Measurements from ENCODE around the gene MT1M.
"Not testable (repeated sequence)": the region's sequence is repeated elsewhere in the genome, so short reads cannot be mapped to it uniquely, and the experiment has no call there.

The MT1M gene

DNA sequence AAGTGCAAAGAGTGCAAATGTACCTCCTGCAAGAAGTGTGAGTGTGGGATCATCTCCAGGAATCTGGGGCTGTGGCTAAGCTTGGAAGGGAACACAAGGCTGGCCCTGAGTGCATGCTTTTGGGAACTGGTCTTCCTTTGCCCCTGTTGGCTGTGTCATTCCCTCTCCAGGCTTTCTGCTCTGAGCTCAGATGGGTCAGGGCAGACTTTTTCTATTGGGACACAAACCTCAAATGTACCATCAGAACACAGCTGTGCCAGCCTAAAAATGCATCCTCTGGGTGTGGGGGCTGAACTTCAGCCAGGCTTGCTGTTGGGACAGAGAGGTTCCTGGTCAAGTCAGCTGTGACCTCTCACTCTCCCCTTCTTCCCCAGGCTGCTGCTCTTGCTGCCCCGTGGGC lies 20.1 kb downstream of the MT1M start:
- DNase-seq, result no peak

DNA sequence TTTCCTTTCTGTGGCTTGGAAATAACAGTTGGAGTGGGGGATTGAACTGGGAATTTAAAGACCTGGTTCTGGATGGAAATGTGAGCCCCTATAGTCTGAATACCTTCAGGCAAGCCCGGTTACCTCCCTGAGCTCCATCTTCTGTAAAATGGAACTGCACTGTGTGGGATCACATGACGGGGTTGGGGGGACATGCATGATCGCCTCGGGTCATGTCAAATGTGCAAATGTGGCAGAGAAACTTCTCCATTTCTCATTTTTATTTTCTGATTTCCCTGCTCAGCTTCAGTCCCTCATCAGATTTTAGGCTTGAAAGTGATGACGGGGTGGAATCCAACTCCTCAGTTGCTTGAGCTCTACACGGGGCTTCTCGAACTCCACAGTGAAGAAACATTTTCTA lies 20.8 kb downstream of the MT1M start:
- no peak for DNase-seq

DNA sequence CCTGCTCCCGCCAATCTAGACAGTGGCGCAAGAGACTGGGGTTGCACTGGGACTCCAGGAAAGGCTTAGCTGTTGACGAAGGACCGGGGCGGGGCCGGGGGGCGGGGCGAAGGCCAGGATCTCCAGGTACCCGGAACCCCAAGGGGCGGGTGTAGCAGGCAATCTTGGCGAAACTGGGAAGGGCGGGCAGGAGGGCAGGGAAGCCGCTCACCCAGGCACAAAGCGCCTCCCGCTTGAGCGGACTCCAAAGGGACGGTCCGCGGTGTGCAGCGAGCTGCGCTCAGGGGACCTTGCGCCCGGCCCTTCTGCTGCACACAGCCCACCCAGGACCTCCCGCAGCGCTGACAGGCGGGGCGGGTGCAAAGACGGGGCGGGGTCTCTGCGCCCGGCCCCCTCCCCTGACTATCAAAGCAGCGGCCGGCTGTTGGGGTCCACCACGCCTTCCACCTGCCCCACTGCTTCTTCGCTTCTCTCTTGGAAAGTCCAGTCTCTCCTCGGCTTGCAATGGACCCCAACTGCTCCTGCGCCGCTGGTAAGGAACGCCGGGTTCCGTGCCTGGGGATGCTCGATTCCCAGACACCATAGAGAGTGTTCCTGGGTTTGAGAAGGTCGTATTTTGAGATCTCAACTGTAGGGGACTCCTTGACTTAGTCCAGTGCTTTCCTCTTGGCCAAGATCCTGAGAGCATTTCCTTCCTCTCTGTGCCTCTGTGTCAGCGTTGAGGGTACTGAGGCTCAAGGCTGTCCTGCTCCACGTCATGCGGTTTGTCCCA lies 25.3 kb downstream of the MT1M start, which contains the start of gene MT1F:
Gene MT1F, plus strand, starts transcription at position 405 of the 772 bp plus-strand sequence. Its CDS starts 100 bp downstream, at position 505.
- peak; percentile 55 to 63 for DNase-seq

DNA sequence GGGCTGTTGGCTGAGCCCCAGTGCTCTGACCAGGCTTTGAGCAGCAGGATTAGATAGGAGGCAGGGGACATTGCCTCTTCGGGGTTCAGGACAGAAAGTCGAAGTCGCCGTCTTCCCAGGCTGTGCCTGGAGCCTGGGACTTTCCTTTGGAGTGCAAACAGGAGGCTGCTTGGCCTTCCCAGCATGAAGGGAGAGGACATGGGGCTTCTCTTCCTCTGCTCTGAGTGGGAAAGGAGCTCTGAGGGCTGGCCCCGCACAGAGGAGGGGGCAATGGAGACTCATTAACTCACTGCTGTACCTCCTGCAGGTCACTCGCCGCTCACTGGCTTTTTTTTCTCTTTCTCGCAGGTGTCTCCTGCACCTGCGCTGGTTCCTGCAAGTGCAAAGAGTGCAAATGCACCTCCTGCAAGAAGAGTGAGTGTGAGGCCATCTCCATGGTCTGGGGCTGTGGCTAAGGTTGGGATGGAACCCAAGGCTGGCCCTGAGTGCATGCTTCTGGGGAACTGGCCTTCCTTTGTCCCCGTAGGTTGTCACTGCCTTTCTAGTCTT lies 25.9 kb downstream of the MT1M start:
- no peak for DNase-seq

DNA sequence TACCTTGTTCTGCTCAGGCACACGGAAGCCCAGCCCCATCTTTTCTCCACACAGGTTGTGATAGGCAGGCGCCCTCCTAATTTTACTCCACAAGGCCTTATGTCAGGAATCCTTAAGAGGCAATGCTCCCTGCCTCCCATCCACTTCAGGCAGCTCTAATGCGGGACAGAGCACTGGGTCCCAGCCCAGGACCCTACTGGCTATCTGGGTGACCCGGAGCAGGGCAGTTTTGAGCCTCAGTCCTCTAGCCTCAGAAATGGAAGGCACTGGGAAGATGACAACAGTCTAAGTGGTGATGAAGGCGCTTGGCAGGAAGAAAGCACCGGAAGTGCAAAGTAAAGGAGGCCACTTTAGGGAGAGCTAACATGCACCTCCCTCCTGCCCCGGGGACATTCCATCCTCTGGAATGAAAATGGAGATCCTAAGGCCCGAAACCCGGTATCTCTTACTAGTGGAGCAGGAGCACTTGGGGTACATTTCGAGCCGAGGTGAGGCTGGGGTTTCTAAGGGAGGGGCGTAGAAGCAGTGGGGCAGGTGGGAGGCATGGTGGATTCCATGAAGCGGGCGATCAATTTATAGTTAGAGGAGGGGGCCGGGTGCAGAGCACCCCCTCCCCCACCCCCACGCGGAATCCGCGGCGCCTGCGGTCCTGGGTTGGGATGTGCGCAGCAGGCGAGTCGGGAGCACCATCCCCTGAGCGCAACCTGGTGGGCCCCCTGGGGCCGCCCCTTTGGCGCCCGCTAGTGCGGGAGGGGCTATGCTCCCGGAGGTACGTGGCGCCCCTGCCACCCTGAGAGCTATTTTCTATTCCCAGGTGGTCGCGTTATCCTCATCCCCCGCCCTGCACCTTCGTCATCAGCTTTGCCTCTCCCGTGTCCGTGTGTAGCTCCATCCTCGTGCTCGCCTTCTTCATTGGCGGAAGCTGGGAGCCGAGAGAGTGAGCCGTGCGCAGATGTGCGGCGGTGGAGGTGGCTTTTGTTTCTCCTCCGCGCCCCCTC lies 30.2 kb downstream of the MT1M start:
- DNase-seq, result no peak

DNA sequence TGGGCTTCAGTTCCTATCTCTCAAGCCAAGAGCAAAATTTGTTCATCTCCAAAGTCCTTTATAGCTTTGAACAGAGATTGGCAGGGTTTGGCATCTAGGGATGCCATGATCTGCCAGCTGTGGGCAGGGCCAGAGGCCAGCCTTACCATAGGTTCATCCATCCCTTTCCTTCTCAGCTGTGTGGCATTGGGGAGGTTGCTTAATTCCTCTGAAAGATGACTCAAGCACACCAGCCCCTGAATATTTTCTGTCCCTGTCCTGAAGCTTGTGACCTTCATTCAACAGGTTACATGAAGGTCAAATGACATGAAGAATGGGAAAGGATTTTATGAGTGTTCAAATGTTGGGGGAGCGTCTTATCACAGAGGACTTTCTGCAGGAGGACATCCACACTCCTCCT lies 32.0 kb downstream of the MT1M start:
- DNase-seq, result no peak

DNA sequence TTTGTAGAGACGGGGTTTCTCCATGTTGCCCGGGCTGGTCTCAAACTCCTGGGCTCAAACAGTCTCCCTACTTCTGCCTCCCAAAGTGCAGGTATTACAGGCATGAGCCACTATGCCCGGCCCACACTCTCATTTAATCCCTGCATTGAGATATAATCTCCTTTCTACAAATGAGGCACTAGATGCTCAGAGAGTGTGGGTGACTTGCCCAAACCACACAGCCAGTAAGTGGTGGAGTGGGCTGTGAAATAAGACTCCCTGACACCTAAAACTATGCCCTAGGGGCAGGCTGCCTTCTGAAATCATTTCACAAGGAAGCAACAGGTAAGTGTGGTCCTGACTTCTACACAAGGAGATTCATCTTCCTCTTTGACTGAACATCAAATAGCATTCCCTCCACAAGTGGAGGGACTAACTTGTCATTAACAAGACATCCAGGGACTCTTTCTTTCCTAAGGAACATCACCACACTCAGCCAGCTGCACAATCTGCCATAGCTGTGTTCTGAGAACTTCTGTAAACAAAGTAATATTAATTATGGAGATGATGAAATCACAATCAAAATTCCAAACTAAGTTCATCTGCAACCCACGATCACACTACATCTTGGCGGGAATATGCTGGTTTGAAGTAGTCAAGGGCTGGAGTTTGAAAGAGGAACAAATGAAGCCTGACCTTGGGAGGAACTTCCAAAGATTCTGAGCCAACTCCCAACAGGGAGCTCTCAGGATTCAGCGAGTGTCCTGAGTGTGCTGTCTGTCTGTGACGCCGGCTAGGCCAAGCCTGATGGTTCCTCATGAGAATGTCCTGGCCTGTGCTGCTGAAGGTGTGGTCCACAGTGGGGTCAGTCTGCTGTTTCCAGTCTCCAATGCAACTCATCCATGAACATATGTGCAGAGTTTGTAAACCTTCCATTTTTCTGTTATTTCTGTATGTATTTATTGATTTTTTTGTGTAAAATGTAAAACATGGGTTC lies 33.1 kb downstream of the MT1M start:
- DNase-seq, result not testable (repeated sequence)

DNA sequence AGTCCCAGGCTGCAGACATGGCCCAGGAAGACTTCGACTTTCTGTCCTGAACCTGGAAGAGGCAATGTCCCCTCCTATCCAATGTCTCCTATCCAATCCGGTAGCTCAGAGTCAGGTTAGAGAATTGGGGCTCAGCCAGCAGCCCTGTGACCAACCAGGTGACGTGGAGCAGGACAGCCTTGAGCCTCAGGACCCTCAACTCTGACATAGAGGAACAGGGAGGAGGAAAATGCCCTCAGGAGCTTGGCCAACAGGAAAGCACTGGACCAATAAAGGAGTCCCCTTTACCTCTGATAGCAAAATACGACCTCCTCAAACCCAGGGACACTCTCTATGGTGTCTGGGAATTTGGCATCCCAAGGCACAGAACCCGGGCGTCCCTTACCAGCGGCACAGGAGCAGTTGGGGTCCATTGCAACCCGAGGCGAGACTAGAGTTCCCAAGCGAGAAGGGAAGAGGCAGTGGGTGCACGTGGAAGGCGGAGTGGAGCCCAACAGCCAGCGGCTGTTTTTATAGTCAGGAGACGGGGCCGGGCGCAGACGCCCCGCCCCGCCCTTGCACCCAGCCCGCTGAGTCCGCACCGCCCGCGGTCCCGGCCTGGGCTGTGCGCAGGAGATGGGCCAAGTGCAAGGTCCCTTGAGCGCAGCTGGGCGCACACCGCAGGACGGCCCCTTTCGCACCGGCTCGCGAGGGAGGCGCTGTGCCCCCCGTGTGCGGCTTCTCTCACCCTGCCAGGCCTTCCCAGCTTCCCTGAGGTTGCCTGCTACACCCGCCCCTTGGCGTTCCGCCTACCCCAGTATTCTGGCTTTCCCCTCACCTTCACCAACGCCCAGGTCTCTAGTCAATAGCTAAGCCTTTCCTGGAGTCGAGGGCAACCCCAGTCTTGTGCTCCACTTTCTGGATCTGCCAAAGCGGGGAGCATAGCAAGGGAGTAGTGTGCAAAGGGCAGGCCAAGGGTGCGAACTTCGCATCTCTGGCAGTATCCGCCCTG lies 35.4 kb downstream of the MT1M start, which contains the start of gene MT1G:
Gene MT1G, minus strand, starts transcription at position 485 of the 991 bp plus-strand sequence. Its CDS starts 72 bp downstream, at position 413.
- DNase-seq, result no peak

DNA sequence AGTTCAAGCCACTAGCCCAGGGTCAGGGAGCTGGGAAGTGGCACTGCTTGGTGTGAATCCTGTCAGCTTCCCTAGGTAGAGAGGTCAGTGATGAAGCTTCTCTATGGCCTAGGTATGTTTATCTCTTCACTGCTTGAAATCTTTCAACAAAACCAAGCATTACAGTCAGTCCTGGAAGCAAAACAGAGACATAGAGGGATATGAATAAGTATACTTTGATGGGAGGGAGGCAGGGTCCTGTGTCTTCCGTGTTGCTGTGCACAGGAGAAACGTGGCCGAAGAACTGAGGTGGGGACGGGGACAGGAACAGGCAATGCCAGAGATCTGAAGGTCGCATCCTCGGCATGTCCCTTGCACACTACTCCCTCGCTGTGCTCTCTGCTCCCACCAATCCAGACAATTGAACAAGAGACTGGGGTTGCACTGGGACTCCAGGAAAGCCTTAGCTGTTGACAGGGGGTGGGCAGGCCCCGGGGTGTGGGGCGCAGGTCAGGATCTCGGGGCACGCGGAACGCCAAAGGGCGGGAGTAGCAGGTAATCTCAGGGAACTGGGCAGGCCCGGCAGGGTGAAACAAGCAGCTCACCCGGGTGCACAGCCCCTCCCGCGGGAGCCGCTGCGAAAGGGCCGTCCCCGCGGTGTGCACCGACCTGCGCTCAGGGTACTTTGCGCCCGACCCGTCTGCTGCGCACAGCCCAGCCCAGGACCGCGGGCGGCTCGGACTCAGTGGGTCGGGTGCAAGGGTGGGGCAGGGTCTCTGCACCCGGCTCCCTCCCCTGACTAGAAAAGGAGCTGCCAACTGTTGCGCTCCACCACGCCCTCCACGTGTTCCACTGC lies 36.8 kb downstream of the MT1M start, which contains the start of gene MT1H:
Gene MT1H, plus strand, starts transcription at position 810 of the 835 bp plus-strand sequence. CDS start 71 bp downstream, outside the sequence.
- no peak for DNase-seq

DNA sequence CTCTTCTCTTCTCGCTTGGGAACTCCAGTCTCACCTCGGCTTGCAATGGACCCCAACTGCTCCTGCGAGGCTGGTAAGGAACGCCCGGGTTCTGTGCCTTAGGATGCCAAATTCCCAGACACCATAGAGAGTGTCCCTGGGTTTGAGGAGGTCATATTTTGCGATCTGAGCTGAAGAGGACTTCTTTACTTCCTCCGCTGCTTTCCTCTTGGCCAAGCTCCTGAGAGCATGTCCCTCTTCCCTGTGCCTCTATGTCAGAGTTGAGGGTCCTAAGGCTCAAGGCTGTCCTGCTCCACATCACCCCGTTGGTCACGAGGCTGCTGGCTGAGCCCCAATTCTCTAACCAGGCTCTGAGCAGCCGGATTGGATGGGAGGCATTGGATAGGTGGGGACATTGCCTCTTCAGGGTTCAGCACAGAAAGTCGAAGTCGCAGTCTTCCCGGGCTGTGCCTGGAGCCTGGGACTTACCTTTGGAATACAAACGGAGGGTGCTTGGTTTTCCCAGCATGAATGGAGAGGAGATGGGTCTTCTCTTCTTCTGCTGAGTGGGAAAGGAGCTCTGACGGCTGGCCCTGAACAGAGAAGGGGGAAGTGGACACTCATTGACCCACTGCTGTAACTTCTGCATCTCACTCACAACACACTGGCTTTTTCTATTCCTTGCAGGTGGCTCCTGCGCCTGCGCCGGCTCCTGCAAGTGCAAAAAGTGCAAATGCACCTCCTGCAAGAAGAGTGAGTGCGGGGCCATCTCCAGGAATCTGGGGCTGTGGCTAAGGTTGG lies 37.6 kb downstream of the MT1M start:
- DNase-seq, result no peak

DNA sequence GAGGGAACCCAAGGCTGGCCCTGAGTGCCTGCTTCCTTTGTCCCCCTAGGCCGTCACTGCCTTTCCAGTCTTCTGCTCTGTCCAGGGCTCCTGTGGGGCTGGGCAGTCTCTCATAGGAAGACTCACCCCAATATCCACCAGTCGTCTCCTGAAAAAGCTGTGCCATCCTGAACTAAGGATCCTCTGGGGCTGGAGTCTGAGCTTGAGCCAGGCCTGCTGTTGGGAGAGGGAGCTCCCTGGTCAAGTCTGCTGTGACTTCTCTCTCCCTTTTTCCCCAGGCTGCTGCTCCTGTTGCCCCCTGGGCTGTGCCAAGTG lies 38.1 kb downstream of the MT1M start:
- no peak for DNase-seq

DNA sequence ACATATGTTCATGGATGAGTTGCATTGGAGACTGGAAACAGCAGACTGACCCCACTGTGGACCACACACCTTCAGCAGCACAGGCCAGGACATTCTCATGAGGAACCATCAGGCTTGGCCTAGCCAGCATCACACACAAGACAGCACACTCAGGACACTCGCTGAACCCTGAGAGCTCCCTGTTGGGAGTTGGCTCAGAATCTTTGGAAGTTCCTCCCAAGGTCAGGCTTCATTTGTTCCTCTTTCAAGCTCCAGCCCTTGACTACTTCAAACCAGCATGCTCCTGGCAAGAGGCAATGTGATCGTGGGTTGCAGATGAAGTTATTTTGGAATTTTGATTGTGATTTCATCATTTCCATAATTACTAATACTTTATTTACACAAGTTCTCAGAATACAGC lies 39.2 kb downstream of the MT1M start:
- not testable (repeated sequence) for DNase-seq

DNA sequence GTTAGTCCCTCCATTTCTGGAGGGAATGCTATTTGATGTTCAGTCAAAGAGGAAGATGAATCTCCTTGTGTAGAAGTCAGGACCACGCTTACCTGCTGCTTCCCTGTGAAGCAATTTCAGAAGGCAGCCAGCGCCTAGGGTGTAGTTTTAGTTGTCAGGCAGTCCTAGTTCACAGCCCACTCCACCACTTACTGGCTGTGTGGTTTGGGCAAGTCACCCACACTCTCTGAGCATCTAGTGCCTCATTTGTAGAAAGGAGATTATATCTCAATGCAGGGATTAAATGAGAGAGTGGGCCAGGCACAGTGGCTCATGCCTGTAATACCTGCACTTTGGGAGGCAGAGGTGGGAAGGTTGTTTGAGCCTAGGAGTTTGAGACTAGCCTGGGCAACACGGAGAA lies 39.7 kb downstream of the MT1M start:
- DNase-seq, result not testable (repeated sequence)

DNA sequence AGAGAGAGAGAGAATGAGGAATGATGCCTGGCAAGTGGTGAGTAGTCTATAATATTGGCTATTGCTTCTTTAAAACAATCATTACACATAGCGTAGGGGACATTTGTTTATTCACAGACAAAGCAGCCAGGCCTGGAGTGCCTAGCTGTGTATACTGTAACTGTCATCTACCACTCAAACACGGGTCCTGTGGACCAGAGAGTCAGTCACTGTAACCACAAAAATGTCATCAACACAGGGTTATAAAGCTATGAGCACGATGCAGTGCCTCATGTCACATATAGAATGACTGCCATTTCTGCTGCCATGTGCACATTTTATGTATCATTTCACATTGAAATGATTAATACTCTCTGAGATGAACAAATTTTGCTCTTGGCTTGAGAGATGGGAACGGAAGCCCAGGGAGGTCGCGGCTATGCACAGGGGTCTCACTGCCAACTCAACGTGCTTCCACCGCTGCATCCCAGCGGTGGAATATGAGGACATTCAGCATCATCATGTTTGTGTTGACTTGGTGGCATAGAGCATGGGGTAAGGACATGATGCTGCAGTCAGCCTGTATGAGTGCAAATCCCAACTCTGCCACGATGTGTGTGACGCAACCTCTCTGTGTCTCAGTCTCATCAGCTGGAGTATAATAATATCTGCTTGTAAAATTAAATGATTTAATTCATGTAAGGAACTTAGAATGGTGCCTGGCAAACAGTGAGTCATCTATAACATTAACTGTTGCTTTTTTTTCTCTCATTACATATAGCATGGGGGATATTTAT lies 40.5 kb downstream of the MT1M start:
- DNase-seq, result no peak

DNA sequence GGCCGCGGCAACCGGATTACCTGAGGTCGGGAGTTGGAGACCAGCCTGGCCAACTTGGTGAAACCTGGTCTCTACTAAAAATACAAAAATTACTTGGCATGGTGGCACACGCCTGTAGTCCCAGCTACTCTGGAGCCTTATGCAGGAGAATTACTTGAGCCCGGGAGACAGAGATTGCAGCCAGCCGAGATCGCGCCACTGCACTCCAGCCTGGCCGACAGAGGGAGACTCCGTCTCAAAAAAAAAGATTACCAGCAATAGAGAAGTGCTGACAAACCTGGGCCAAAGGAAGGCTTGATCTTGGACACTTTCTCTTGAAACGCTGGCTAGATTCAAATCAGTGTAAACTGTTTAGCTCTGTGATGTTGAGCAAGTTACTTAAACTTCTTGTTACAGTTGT lies 41.5 kb downstream of the MT1M start:
- peak in 1 of 2 donors; percentile 8 for DNase-seq

DNA sequence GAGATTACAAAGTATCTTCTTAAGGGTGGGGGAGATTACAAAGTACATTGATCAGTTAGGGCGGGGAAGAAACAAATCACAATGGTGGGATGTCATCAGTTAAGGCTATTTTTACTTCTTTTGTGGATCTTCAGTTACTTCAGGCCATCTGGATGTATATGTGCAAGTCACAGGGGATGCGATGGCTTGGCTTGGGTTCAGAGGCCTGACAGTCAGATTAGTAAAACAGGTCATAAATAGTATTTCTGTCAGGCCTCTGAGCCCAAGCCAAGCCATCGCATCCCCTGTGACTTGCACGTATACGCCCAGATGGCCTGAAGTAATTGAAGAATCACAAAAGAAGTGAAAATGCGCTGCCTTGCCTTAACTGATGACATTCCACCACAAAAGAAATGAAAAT lies 42.1 kb downstream of the MT1M start:
- not testable (repeated sequence) for DNase-seq

DNA sequence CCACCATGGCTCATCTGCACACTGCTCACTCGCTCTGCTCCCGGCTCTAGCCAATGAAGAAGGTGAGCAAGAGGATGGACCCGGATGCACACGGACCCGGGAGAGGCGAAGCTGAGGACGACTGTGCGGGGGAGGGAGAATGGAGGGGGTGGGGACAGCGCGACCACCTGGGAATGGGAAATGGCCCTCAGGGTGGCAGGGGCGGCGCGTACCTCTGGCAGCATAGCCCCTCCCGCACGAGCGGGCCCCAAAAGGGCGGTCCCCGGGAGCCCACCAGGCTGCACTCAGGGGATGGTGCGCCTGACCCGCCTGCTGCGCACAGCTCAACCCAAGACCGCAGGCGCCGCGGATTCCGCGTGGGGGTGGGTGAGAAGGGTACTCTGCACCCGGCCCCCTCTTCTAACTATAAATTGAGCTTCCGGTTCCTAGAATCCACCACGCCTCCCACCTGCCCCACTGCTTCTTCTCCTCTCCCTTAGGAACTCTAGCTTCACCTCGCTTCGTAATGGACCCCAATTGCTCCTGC lies 43.3 kb downstream of the MT1M start:
- DNase-seq, result peak; percentile 34 to 52

DNA sequence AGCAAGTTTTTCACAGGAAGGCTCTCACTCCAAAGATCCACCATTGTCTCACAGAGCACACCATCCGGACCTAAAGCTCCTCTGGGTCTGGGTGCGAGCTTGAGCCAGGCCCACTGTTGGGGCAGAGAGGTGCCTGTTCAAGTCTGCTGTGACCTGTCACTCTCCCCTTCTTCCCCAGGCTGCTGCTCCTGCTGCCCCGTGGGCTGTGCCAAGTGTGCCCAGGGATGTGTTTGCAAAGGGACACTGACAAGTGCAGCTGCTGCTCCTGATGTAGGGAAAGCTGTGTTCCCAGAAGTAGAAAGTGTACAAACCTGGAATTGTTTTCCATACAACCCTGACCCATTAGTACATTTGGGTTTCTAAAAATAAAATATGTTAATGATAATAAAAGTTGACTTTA lies 45.0 kb downstream of the MT1M start:
- DNase-seq, result no peak
